Left renal pelvis (tissue), 4 donors: Measurements from ENCODE around the gene UBL4A. TPM values are rescaled to one million over a fixed set of nuclear protein-coding genes. Genes with fewer than 3 reads are reported as not detected.

ENCODE experiments used
- DNase-seq, 4 donors: peaks; one replicate each; pipeline ENCODE4 v3.0.0-alpha.2; 2013; ENCODE audit warnings: low read depth in 4 of 4, low spot score in 3 of 4
- polyA plus RNA-seq, 4 donors: library from polyadenylated mRNA; unstranded; fragments of 120-200 nt; gene quantifications; one replicate each; pipeline ENCODE4 v1.2.1, GENCODE V29; 2013; ENCODE audit not compliant: insufficient read length in 4 of 4

The UBL4A gene
- polyA plus RNA-seq, 4 donors, result 19.9 to 29.3 (median 27.1) TPM

- DNase-seq, result no peak
Observed at GRCh38 chrX:154466036-154466435, 20.4 kb downstream of the UBL4A start.

GRCh38 chrX:154465601-154466000 is 20.8 kb downstream of the UBL4A start:
- no peak for DNase-seq

- no peak for DNase-seq
Observed at GRCh38 chrX:154464806-154465365, 21.5 kb downstream of the UBL4A start.

- DNase-seq, result no peak
Observed at GRCh38 chrX:154463611-154464220, 22.7 kb downstream of the UBL4A start.

- DNase-seq, result no peak
Observed at GRCh38 chrX:154462396-154462795, 24.0 kb downstream of the UBL4A start.

- no peak for DNase-seq
Observed at GRCh38 chrX:154460326-154460725, 26.1 kb downstream of the UBL4A start.

- no peak for DNase-seq
Observed at GRCh38 chrX:154459832-154460231, 26.6 kb downstream of the UBL4A start.

GRCh38 chrX:154458954-154459778 is 27.2 kb downstream of the UBL4A start:
- DNase-seq, result no peak

GRCh38 chrX:154458116-154458953 is 28.1 kb downstream of the UBL4A start, which contains the start of gene PLXNA3:
TSS of gene PLXNA3 (plus strand) at chrX:154458281. CDS start at chrX:154460184, 1,903 bp downstream.
- DNase-seq, result no peak

GRCh38 chrX:154457491-154458115 is 28.8 kb downstream of the UBL4A start:
- no peak for DNase-seq

- no peak for DNase-seq
Observed at GRCh38 chrX:154452823-154453222, 33.6 kb downstream of the UBL4A start.

- no peak for DNase-seq
Observed at GRCh38 chrX:154450312-154450711, 36.1 kb downstream of the UBL4A start.

- no peak for DNase-seq
Observed at GRCh38 chrX:154449618-154450017, 36.8 kb downstream of the UBL4A start.

GRCh38 chrX:154448484-154448883 is 37.9 kb downstream of the UBL4A start:
- DNase-seq, result no peak

GRCh38 chrX:154446430-154446829 is 40.0 kb downstream of the UBL4A start:
- DNase-seq, result no peak

GRCh38 chrX:154445776-154446175 is 40.6 kb downstream of the UBL4A start:
- DNase-seq, result no peak

GRCh38 chrX:154444755-154445246 is 41.6 kb downstream of the UBL4A start:
- no peak for DNase-seq

- DNase-seq, result no peak
Observed at GRCh38 chrX:154443992-154444754, 42.2 kb downstream of the UBL4A start, which contains the start of gene FAM50A. TSS of gene FAM50A (plus strand) at chrX:154444141. CDS start at chrX:154444236, 95 bp downstream.

GRCh38 chrX:154443479-154443910 is 42.9 kb downstream of the UBL4A start:
- DNase-seq, result no peak
